C4-2B (cell line): ENCODE measurements around the gene DHX36.

Experiments used
- CTCF ChIP-seq: fragments of 450-650 bp; conservative IDR thresholded peaks from 2 replicates; pipeline ENCODE4 v1.5.1; 2017; ENCODE audit warnings: mild to moderate bottlenecking
- ZFX ChIP-seq: fragments of 450-650 bp; IDR thresholded peaks from 2 replicates; pipeline ENCODE4 v1.6.1; 2017

- TF ChIP-seq CTCF (no peak), ZFX (no peak)
These were observed 72.7 kb downstream of the DHX36 start for GRCh38 chr3:154251610-154252009.
